ENCODE measurements around the gene KRT81.

The KRT81 gene

DNA sequence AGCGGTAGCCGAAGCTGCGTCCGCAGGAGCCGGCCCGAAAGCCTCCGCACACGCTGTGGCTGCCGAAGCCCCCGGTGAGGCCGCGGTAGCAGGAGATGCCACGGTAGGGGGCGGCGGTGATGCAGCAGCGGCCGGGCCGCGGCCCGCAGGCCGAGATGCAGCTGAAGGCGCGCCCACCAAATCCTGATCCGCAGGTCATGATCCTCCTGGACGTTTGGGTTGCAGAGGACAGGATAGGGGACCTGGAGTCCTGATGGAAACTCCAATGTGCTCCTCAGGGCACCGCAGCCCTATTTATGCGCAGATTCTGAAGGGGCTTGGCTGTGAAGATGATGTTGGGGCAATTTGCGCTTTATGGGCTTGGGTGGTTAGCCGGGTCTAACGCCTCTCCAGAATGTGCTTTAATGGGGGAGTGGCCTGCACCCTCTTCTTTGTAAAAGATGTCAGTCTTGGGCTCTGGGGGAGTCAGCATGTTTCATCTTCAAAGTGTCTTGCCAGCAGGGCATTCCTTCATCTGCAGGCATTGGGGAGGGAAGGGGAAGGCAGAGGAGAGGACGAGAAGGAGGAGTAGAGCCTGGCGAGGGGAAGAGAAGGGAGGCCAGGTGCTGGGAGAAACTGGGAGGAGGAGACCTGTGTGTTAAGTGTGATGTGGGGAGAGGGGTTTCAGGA lies at the start of gene KRT81:
KRT81 (minus strand) TSS at position 268 of the 669 bp plus-strand sequence; CDS start at position 199, 69 bp downstream.
- DNase-seq (ENCODE audit: low read depth in 3 of 3, low spot score in 1 of 3) = no peak

GRCh38 chr12:52338241-52338960 lies 47.1 kb upstream of the KRT81 start:
- no peak for DNase-seq (ENCODE audit: low read depth in 3 of 3, low spot score in 1 of 3)

DNA sequence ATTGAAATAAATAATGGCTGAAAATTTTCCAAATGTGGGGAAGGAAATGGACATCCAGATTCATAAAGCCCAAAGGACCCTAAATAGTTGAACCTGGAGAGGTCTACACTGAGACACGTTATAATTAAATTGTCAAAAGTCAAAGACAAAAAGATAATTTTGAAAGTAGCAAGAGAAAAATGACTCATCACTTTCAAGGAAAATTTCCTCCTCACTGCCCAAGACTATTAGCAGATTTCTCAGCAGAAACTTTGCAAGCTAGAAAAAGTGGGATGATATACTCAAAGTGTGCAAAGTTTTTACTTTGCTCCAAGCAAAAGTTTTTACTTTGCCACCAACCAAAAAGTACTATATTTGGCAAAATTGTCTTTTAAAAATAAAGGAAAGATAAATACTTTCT lies 45.7 kb upstream of the KRT81 start:
- DNase-seq (ENCODE audit: low read depth in 3 of 3, low spot score in 1 of 3) = no peak

- no peak for DNase-seq (ENCODE audit: low read depth in 3 of 3, low spot score in 1 of 3)
These were observed 45.3 kb upstream of the KRT81 start for GRCh38 chr12:52336641-52337040.

- no peak for DNase-seq (ENCODE audit: low read depth in 3 of 3, low spot score in 1 of 3)
These were observed 44.4 kb upstream of the KRT81 start for GRCh38 chr12:52335598-52336262.

GRCh38 chr12:52334185-52334584 lies 42.9 kb upstream of the KRT81 start:
- DNase-seq (ENCODE audit: low read depth in 3 of 3, low spot score in 1 of 3) = no peak

DNA sequence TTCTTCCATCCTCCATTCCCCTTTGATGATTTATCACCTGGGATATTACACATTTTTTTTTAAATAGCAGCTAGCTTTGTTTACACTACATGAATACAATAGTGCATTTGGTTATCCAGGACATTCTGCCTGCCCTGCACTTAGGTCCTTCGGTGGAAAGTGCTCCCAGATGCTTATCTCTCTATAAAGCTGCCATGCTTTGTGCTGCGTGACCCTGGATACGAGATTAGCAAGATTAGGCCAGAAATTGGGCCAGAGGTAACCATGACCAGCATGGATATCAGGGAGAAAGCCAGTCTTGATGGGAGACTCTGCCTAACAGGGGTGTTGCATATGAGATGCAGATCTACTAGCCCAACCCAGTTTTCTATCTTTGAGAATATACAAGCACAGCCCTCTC lies 42.0 kb upstream of the KRT81 start:
- no peak for DNase-seq (ENCODE audit: low read depth in 3 of 3, low spot score in 1 of 3)

DNA sequence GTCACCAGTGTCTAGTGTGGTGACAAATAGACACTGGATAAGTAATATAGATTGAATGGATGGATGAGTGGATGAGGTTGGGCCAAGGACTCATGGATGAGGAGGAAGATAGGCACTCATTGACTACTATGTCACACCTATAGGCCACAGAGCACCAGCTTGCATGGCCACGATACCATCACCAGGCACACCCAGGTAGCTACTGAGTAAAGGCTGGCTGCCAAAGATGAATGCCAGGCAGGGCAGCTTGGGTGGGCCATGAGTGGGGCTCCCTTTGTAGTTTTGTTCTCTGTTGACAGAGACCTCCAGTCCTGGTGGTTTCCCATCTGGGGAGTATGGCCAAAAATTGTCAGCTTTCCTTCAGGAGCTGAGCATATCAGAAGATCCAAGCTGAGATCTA lies 41.0 kb upstream of the KRT81 start:
- DNase-seq (ENCODE audit: low read depth in 3 of 3, low spot score in 1 of 3) = no peak

DNA sequence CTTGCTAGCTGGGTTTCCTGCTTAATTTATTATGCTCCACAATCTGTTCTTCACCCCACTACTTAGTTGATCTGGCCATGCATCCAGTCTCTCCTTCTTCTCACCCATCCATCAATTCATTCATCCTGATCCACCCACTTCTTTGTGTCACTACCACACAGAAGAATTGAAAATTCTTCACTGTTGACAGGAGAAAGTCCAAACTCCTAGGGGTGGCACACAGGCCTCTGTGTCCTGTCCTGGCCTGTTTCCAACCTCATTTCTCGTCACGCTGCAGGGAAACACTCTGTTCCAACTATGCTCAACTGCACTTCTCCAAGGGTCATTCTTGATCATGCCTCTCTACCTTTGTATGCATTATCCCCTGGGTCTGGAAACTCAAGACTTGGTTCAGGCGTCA lies 40.5 kb upstream of the KRT81 start:
- no peak for DNase-seq (ENCODE audit: low read depth in 3 of 3, low spot score in 1 of 3)

GRCh38 chr12:52331039-52331438 lies 39.7 kb upstream of the KRT81 start:
- no peak for DNase-seq (ENCODE audit: low read depth in 3 of 3, low spot score in 1 of 3)

- no peak for DNase-seq (ENCODE audit: low read depth in 3 of 3, low spot score in 1 of 3)
These were observed 36.6 kb upstream of the KRT81 start for GRCh38 chr12:52327830-52328500.

- DNase-seq (ENCODE audit: low read depth in 3 of 3, low spot score in 1 of 3) = peak; percentile 41 to 62 (median 50)
These were observed 35.9 kb upstream of the KRT81 start for GRCh38 chr12:52327052-52327829.

DNA sequence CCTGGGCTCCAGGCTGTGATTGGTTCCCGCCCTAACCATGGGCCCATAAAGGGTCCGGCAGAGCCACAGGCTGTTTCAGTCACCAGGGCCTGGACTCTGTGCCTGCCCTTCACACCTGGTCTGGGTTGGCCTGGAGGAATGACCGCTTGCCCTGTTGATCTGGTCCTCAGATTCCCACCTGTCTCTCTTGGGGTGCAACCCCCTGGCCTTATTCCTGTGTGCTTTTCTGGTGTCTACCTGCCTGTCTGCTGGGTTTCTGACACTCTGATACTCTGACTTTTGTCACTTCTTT lies 32.8 kb upstream of the KRT81 start:
- DNase-seq (ENCODE audit: low read depth in 3 of 3, low spot score in 1 of 3) = no peak

DNA sequence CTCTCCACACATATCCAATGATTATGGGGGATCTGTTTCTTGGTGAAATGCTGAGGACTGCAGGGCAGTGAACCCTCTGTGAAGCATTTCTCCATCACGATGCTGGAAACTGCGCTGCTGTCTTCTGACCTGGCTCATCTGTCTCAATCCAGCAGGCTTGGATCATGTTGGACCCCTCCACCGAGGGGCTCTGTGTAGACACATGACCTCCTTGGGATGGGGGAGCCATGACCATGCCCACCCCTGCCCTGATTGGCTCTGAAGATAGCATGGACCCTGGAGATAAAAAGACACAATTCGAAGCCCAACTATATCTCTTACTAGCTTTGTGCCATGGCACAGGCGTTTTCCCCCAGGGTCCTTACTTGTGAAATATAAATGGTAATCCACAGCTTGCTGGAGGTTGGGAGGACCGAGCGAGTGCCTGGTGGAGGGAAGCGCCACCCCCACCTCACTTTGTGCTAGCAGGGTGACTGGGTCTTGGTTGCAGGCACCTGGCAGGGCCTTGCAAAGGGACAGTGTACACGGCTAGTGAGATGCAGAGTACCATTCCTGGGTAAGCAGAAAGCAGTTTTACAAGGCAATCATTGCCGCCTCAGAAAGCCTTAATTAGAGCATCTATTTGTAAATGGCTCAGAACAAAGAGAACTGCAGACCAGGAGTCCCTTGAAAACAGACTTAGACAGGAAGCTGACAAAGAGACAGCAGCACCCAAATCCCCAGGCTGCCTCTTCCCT lies 32.2 kb upstream of the KRT81 start:
- no peak for DNase-seq (ENCODE audit: low read depth in 3 of 3, low spot score in 1 of 3)

- no peak for DNase-seq (ENCODE audit: low read depth in 3 of 3, low spot score in 1 of 3)
These were observed 31.7 kb upstream of the KRT81 start for GRCh38 chr12:52323001-52323400.

DNA sequence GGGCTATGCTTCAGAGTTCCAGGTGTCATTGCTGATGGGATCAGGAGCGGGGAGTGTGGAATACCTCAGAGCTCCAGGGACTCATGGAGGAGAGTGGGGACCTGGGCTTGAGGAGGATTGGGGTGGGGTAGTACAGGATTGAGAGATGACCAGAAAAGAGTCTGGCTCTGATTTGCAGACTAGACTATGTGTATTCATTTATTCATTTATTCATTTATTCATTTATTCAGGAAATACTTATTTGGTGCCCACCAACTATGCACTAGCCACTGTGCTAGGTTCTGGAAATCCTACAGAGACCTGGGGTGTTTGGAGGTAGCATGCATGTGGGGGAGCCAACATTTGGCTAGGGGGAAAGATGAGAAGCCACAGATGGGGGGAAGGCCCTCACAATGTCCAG lies 30.7 kb upstream of the KRT81 start:
- no peak for DNase-seq (ENCODE audit: low read depth in 3 of 3, low spot score in 1 of 3)

DNA sequence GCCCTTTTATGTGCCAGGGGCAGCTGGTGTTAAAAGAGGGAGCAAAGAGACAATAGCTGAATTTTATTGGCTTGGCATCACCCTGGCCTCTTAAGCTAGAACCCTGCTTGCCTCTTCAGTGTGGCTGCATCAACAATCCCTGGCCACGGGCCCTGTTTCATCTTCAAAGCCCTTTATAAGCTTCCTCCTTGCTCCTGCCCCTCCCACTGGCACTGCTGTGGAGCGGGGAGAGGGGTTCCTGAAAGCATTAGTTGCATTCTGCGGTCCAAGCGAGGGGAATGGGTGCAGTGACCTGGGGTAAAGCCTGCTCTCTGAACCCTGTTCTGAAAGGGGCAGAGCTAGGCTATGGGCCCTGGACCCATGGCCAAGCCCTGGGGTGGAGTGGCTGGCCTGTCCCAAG lies 30.1 kb upstream of the KRT81 start:
- DNase-seq (ENCODE audit: low read depth in 3 of 3, low spot score in 1 of 3) = no peak

- no peak for DNase-seq (ENCODE audit: low read depth in 3 of 3, low spot score in 1 of 3)
These were observed 29.6 kb upstream of the KRT81 start, which contains the start of gene KRT83 for GRCh38 chr12:52320784-52321400. KRT83 (minus strand) TSS chr12:52321398; CDS start chr12:52321335, 63 bp downstream.

GRCh38 chr12:52319097-52319496 lies 27.8 kb upstream of the KRT81 start:
- DNase-seq (ENCODE audit: low read depth in 3 of 3, low spot score in 1 of 3) = no peak
